NT2/D1 (cell line): ENCODE measurements around the gene SPRYD3.

Experiments used
- SUZ12 ChIP-seq: IDR thresholded peaks from 2 replicates; pipeline ENCODE4 v1.6.1; 2011; ENCODE audit not compliant: insufficient read length, insufficient read depth; ENCODE audit errors: extremely low read depth
- YY1 ChIP-seq: IDR thresholded peaks from 2 replicates; pipeline ENCODE4 v1.6.1; 2011; ENCODE audit not compliant: insufficient read length, insufficient read depth
- ZNF274 ChIP-seq: IDR thresholded peaks from 2 replicates; pipeline ENCODE4 v1.6.1; 2011; ENCODE audit warnings: mild to moderate bottlenecking, low read depth, low read length

DNA sequence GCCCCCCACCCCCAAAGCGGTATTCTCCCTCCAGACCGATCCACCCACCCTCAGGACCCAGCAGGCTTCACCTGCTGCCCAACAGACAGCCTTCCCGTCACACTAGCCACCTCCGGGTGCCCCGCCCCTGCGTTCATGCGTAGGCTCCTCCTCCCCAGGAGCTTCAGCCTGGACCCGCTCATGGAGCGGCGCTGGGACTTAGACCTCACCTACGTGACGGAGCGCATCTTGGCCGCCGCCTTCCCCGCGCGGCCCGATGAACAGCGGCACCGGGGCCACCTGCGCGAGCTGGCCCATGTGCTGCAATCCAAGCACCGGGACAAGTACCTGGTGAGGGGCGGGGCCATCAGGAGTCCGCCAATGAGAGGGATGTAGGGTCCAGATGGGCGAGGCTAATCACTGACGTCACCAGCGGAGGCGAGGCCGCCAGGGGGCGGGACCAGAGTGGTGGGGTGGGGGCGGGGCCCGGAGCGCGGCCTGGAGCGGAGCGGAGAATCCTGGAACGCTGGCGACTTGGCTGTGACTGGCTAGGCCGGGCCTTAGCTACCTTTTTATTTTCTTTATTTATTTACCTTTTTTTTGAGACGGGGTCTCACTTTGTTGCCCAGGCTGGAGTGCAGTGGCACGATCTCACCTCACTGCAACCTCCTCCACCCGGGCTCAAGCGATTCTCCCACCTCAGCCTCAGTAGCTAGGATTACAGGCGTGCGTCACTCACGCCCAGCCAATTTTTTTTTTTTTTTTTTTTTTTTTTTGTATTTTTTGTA, 24.9 kb downstream of the SPRYD3 start:
- TF ChIP-seq YY1 (no peak), SUZ12 (no peak), ZNF274 (no peak)
